HepG2 (cell line): Measurements from ENCODE around the gene STRBP. TPM values are rescaled to one million over a fixed set of nuclear protein-coding genes. Genes with fewer than 3 reads are reported as not detected.
"Not testable (repeated sequence)": the region's sequence is repeated elsewhere in the genome, so short reads cannot be mapped to it uniquely, and the experiment has no call there.

Experiments
- ATAC-seq: fragments of 200-7000 bp; cut with Tn5 transposase; 3 replicates; pipeline ENCODE4 v1.9.1; 2020; ENCODE audit warnings: mild to moderate bottlenecking, moderate library complexity
- BruUV-seq: library from RNA; stranded (reverse); fragments of 400-500 nt; replicated peaks from 2 replicates; lab custom pipeline; 2021; lab: Mats Ljungman, UMichigan
- CTCF ChIA-PET: fragments of 300-600 bp; formaldehyde crosslinking; extraction: SDS; loops from one replicate; lab custom pipeline; 2021; ENCODE audit warnings: low total read pairs, inconsistent platforms, low intra/inter-chr PET ratio; lab: Yijun Ruan, JAX
- POLR2A ChIA-PET: fragments of 350-600 bp; sonication (Branson Sonifier 250); formaldehyde crosslinking; loops from one replicate; lab custom pipeline; 2020; ENCODE audit warnings: antibody characterized with exemption, inconsistent platforms; lab: Yijun Ruan, JAX
- DNase-seq: peaks from one replicate; pipeline ENCODE4 v3.0.0-alpha.2; 2015; ENCODE audit warnings: low spot score
- FAIRE-seq: peaks from 3 replicates; lab custom pipeline; 2011; peaks lifted over from hg19 to GRCh38; lab: Jason Lieb, UNC
- H2AFZ ChIP-seq: one replicate; pipeline ENCODE4 v1.6.1; 2011; ENCODE audit warnings: low read length, inconsistent platforms
- H3K27ac ChIP-seq: fragments of 300-600 bp; 3 replicates; pipeline ENCODE4 v1.8.0; 2011; ENCODE audit warnings: mixed run types, mild to moderate bottlenecking, mixed read lengths, low read length, inconsistent platforms; ENCODE audit not compliant: insufficient read depth; ENCODE audit errors: extremely low read length
- H3K27me3 ChIP-seq, 2 experiments: fragments of 200-600 bp in 1 of 2; 2 replicates in 1 of 2; 3 replicates in 1 of 2; pipeline versions ENCODE4 v1.6.0 to v1.8.0; 2011; ENCODE audit warnings: low read length in 2 of 2, mild to moderate bottlenecking in 2 of 2, moderate library complexity in 2 of 2, inconsistent platforms in 1 of 2; ENCODE audit not compliant: insufficient read depth in 2 of 2, control insufficient read depth in 1 of 2
- H3K36me3 ChIP-seq, 2 experiments: fragments of 200-600 bp in 1 of 2; replicated peaks in 1 of 2; 2 replicates in 1 of 2; 3 replicates in 1 of 2; pipeline versions ENCODE4 v1.5.1 to v1.8.0; 2011; ENCODE audit warnings: low read length in 2 of 2, inconsistent platforms in 1 of 2; ENCODE audit not compliant: insufficient read depth in 2 of 2, control insufficient read depth in 1 of 2
- H3K4me1 ChIP-seq: 2 replicates; pipeline ENCODE4 v1.5.1; 2012; ENCODE audit warnings: low read length, inconsistent platforms; ENCODE audit not compliant: insufficient read depth
- H3K4me2 ChIP-seq: 2 replicates; pipeline ENCODE4 v1.6.0; 2011; ENCODE audit warnings: low read depth, low read length, inconsistent platforms
- H3K4me3 ChIP-seq, 3 experiments: fragments of 200-600 bp in 1 of 3; sonication (generic), shearing (Covaris generic) in 1 of 3; replicated peaks in 1 of 3; 2 replicates each; pipeline ENCODE4 v1.5.1; 2011 to 2016; ENCODE audit warnings: low read length in 3 of 3, inconsistent platforms in 2 of 3, low read depth in 2 of 3, mild to moderate bottlenecking in 2 of 3, control low read depth in 1 of 3, mixed read lengths in 1 of 3; ENCODE audit not compliant: insufficient read depth in 1 of 3
- H3K79me2 ChIP-seq: one replicate; pipeline ENCODE4 v1.6.1; 2011; ENCODE audit warnings: low read length, inconsistent platforms; ENCODE audit not compliant: insufficient read depth
- H3K9ac ChIP-seq: 2 replicates; pipeline ENCODE4 v1.6.0; 2011; ENCODE audit warnings: mild to moderate bottlenecking, low read depth, low read length, inconsistent platforms; ENCODE audit not compliant: insufficient read depth
- H3K9me3 ChIP-seq: 2 replicates; pipeline ENCODE4 v1.5.1; 2012; ENCODE audit warnings: mild to moderate bottlenecking, low read length
- H4K20me1 ChIP-seq: 2 replicates; pipeline ENCODE4 v1.6.0; 2011; ENCODE audit warnings: inconsistent platforms, mild to moderate bottlenecking, low read length, moderate library complexity; ENCODE audit not compliant: insufficient read depth
- CEBPB ChIP-seq: IDR thresholded peaks from 2 replicates; pipeline ENCODE4 v1.6.1; 2011; ENCODE audit warnings: low read depth, low read length, improper control_type of control experiment, borderline replicate concordance
- ZMYM3 ChIP-seq: sonication (generic); formaldehyde crosslinking; IDR thresholded peaks from 2 replicates; pipeline ENCODE4 v1.5.1; 2020; ENCODE audit warnings: mild to moderate bottlenecking, missing genetic modification reagents
- ZNF121 ChIP-seq: sonication (generic); formaldehyde crosslinking; IDR thresholded peaks from 2 replicates; pipeline ENCODE4 v1.5.0; 2020; ENCODE audit warnings: mild to moderate bottlenecking, missing genetic modification reagents
- WGBS: methylation state at CpG from one replicate; pipeline ENCODE4 v1.1.6; 2017; ENCODE audit warnings: low lambda C conversion rate; 5-methylcytosine and 5-hydroxymethylcytosine counted together
- in situ Hi-C: cut with HindIII; loops from 2 replicates; pipeline ENCODE4 v1.10.0; 2017; ENCODE audit warnings: low pct_unique_long_range_greater_than_20kb; ENCODE audit not compliant: extremely low pct_ligation_motif_present
- intact Hi-C: fragments of 100-400 bp; cut with micrococcal nuclease; formaldehyde crosslinking; loops from one replicate; pipeline ENCODE4 v1.10.0; 2022; ENCODE audit not compliant: unreplicated experiment
- polyA plus RNA-seq, 8 experiments: library from polyadenylated mRNA; depleted of rRNA in 3 of 8; stranded (reverse) in 7 of 8; unstranded in 1 of 8; fragments of >200 nt; fragmentation: Illumina TruSeq in 4 of 8; extraction: Trizol in 4 of 8; gene quantifications; 2 replicates each; pipeline versions ENCODE4 v1.2.1 to v1.2.3, GENCODE V29; 2011 to 2016; ENCODE audit warnings: low read depth in 4 of 8, missing spikeins in 1 of 8, mixed read lengths in 1 of 8; ENCODE audit not compliant: insufficient read depth in 1 of 8
- total RNA-seq, 5 experiments: library from RNA; depleted of rRNA; stranded (reverse); fragments of >200 nt; fragmentation: Illumina TruSeq; extraction: Trizol; gene quantifications; 2 replicates each; pipeline ENCODE4 v1.2.3, GENCODE V29; 2016; ENCODE audit warnings: low read depth in 1 of 5
- TF ChIP-seq, protein P1 (sequence below): sonication (generic); formaldehyde crosslinking; IDR thresholded peaks from 2 replicates; pipeline ENCODE4 v1.5.1; 2020; ENCODE audit warnings: mild to moderate bottlenecking, missing genetic modification reagents, borderline replicate concordance
- TF ChIP-seq, protein P2 (sequence below): sonication (generic); formaldehyde crosslinking; IDR thresholded peaks from 2 replicates; pipeline ENCODE4 v1.5.0; 2020; ENCODE audit warnings: mild to moderate bottlenecking, missing genetic modification reagents

The STRBP gene
- total and polyA plus RNA-seq, 2 of the 13 experiments (the other 11 are each of a cell fraction or from before 2014, with no cell fraction given), result 14.5 to 38.5 TPM

DNA sequence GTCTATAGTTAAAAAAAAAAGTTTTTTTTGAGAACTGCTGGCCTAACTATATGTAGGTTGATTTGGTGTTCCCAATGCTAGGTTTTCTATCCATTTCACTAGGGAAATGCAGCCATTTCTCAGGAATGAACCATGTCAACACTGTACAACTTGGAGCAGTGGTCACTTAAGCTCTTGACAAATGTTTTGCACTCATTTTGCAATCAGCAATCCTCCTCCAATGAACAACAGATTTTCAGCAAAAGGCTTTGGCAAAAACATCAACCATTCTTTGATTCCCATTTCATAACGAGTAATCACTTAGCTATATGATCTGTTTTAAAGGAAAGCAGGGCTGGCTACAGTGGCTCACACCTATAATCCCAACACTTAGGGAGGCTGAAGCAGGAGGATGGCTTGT is 17.9 kb downstream of the STRBP start:
- Histone ChIP-seq H4K20me1 (no peaks in the 10 kb centered on the region), H3K4me2 (no peak overlapping the region), H3K4me1 (peaks cover 21% of the 10 kb centered on the region), H2AFZ (no peak overlapping the region), H3K79me2 (peaks cover 55% of the 10 kb centered on the region), H3K27me3 (no peaks in the 10 kb centered on the region), H3K36me3 (no peaks in the 10 kb centered on the region), H3K27ac (no peak overlapping the region), H3K9me3 (no peaks in the 10 kb centered on the region), H3K4me3 (no peak overlapping the region), H3K9ac (no peak overlapping the region)
- no peak for ATAC-seq
- POLR2A ChIA-PET, result no interaction called here
- CTCF ChIA-PET, result no interaction called here
- TF ChIP-seq, protein P1, sequence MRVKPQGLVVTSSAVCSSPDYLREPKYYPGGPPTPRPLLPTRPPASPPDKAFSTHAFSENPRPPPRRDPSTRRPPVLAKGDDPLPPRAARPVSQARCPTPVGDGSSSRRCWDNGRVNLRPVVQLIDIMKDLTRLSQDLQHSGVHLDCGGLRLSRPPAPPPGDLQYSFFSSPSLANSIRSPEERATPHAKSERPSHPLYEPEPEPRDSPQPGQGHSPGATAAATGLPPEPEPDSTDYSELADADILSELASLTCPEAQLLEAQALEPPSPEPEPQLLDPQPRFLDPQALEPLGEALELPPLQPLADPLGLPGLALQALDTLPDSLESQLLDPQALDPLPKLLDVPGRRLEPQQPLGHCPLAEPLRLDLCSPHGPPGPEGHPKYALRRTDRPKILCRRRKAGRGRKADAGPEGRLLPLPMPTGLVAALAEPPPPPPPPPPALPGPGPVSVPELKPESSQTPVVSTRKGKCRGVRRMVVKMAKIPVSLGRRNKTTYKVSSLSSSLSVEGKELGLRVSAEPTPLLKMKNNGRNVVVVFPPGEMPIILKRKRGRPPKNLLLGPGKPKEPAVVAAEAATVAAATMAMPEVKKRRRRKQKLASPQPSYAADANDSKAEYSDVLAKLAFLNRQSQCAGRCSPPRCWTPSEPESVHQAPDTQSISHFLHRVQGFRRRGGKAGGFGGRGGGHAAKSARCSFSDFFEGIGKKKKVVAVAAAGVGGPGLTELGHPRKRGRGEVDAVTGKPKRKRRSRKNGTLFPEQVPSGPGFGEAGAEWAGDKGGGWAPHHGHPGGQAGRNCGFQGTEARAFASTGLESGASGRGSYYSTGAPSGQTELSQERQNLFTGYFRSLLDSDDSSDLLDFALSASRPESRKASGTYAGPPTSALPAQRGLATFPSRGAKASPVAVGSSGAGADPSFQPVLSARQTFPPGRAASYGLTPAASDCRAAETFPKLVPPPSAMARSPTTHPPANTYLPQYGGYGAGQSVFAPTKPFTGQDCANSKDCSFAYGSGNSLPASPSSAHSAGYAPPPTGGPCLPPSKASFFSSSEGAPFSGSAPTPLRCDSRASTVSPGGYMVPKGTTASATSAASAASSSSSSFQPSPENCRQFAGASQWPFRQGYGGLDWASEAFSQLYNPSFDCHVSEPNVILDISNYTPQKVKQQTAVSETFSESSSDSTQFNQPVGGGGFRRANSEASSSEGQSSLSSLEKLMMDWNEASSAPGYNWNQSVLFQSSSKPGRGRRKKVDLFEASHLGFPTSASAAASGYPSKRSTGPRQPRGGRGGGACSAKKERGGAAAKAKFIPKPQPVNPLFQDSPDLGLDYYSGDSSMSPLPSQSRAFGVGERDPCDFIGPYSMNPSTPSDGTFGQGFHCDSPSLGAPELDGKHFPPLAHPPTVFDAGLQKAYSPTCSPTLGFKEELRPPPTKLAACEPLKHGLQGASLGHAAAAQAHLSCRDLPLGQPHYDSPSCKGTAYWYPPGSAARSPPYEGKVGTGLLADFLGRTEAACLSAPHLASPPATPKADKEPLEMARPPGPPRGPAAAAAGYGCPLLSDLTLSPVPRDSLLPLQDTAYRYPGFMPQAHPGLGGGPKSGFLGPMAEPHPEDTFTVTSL, result no peak
- peak; percentile 38; the same call in 1 of the 2 replicates for TF ChIP-seq CEBPB
- DNase-seq, result no peak
- intact Hi-C loops, result no loop called here
- FAIRE-seq, result no peak
- in situ Hi-C loops, result no loop called here
- no TSS peak for BruUV-seq
- WGBS, result 83% methylated on average over 1 of the region's 1 CpG

DNA sequence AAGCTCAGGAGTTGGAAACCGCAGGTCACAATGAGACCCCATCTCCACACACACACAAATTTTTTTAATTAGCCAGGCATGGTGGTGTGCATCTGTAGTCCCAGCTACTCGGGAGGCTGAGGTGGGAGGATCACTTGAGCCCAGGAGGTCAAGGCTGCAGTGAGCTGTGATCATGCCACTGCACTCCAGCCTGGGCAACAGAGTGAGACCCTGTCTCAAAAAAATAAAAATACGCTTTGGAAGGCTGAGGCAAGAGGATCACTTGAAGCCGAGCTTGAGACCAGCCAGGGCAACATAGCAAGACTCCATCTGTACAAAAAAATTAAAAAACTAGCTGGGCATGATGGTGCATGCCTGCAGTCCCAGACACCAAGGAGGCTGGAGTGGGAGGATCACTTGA is 19.2 kb downstream of the STRBP start:
- H3K36me3 ChIP-seq, H3K4me3 ChIP-seq, H4K20me1 ChIP-seq, H3K9me3 ChIP-seq, intact Hi-C loops, CTCF ChIA-PET, H3K27ac ChIP-seq, BruUV-seq, H3K9ac ChIP-seq, in situ Hi-C loops: not testable (repeated sequence)
- H3K4me1 ChIP-seq, result peaks cover 21% of the 10 kb centered on the region
- POLR2A ChIA-PET, result interaction anchor here (0.7 kb wide), 1 partner anchor 12 kb away, joined by 3 read pairs; no protein-coding TSS in a partner anchor
- TF ChIP-seq ZMYM3, result 0 out of 2 replicates have a peak, but pooled peaks have one; percentile 20
- TF ChIP-seq ZNF121 (CRISPR knock-in tag), result peak; percentile 90
- TF ChIP-seq, protein P2, sequence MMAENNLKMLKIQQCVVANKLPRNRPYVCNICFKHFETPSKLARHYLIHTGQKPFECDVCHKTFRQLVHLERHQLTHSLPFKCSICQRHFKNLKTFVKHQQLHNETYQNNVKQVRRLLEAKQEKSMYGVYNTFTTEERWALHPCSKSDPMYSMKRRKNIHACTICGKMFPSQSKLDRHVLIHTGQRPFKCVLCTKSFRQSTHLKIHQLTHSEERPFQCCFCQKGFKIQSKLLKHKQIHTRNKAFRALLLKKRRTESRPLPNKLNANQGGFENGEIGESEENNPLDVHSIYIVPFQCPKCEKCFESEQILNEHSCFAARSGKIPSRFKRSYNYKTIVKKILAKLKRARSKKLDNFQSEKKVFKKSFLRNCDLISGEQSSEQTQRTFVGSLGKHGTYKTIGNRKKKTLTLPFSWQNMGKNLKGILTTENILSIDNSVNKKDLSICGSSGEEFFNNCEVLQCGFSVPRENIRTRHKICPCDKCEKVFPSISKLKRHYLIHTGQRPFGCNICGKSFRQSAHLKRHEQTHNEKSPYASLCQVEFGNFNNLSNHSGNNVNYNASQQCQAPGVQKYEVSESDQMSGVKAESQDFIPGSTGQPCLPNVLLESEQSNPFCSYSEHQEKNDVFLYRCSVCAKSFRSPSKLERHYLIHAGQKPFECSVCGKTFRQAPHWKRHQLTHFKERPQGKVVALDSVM (CRISPR knock-in tag), result peak; percentile 83
- TF ChIP-seq, all 625 proteins: peak for 3; not testable (repeated sequence) for 622
- H3K27me3 ChIP-seq, ATAC-seq, FAIRE-seq, H2AFZ ChIP-seq, H3K4me2 ChIP-seq, DNase-seq: not testable (repeated sequence)
- 88% methylated on average over 4 of the region's 4 CpGs for WGBS
- H3K79me2 ChIP-seq, result peaks cover 50% of the 10 kb centered on the region
